Motor neuron (in vitro differentiated cells): ENCODE results near the gene NLRP6. TPM values are rescaled to one million over a fixed set of nuclear protein-coding genes. Genes with fewer than 3 reads are reported as not detected.
"Not testable (repeated sequence)": the region's sequence is repeated elsewhere in the genome, so short reads cannot be mapped to it uniquely, and the experiment has no call there.

ENCODE experiments used
- ATAC-seq, 8 experiments: fragments of 200-7000 bp; cut with Tn5 transposase; replicated peaks in 6 of 8; 2 replicates each; pipeline ENCODE4 v1.8.0; 2021; ENCODE audit warnings: mild to moderate bottlenecking in 8 of 8, moderate library complexity in 8 of 8
- H3K27ac ChIP-seq, 2 donors: fragments of 250-450 bp; sonication (Bioruptor Pico); 2 replicates each; pipeline ENCODE4 v1.9.0; 2021; ENCODE audit warnings: antibody characterized with exemption in 2 of 2, mild to moderate bottlenecking in 2 of 2, moderate library complexity in 1 of 2
- H3K4me1 ChIP-seq, 2 donors: fragments of 250-450 bp; sonication (Bioruptor Pico); replicated peaks in 1 of 2; 2 replicates each; pipeline ENCODE4 v1.6.1; 2021; ENCODE audit warnings: antibody characterized with exemption in 2 of 2, mild to moderate bottlenecking in 2 of 2, moderate library complexity in 1 of 2
- H3K4me3 ChIP-seq, 5 donors: fragments of 250-450 bp; sonication (Bioruptor Pico); 2 replicates each; pipeline ENCODE4 v1.9.0; 2021; ENCODE audit warnings: antibody characterized with exemption in 5 of 5, mild to moderate bottlenecking in 5 of 5, moderate library complexity in 4 of 5
- WGBS, 10 experiments: fragments of 450-650 bp; shearing (Covaris generic); methylation state at CpG; one replicate each; pipeline ENCODE4 v1.0.0; 2022; 5-methylcytosine and 5-hydroxymethylcytosine counted together
- in situ Hi-C, 9 experiments: fragments of 400-800 bp; cut with MboI; loops; one replicate each; pipeline ENCODE4 v1.15.0; 2021; ENCODE audit warnings: low sequenced_read_pairs in 9 of 9, low pct_unique_long_range_greater_than_20kb in 2 of 9; ENCODE audit not compliant: unreplicated experiment in 9 of 9
- total RNA-seq, 8 experiments: library from RNA; unstranded; fragments of 300-600 nt; gene quantifications; 2 replicates each; pipeline versions ENCODE4 v1.2.3 to v1.2.4, GENCODE V29; 2022

NLRP6 gene
- total RNA-seq, 8 experiments from 2014 or later = 0.14 to 0.33 (median 0.16) TPM; not detected in 4

DNA sequence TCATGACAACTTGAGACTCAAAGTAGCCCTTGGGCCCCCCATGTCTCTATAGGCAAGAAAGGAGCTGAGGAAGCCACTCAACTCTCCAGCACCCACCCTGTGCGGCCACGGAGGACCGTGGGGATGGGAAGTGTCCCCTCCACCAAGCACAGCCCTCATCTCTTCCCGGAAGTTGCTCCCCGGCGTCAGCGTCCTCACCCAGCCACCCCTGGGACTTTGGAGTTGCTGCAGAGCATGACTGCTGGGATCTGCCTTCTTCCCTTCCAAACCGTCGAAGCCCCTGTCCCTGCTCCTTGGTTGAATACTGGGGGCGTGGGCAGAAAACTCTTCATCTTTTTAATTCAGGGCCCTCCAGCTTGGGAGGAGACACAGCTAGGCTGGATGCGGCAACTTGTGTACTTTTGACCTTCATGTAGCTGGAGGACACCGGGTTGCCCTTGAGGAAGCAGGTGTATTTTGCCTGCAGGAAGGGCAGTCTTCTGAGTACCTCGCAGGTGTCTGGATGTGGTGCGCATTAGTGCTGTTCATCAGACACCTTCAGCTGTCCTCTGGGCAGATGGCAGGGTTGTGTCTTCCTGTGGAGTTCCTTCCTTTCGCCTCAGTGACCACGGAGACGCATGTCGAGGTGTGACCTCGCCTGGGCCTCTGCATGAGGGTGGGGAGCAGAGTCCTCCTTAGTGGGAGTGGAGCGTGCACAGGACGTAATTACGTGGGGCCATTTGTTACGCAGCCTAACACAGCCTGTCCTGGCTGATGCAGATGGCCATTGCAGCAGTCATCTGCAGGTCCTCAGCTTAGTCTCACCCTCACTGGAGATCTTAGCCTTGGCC, 54.7 kb downstream of the NLRP6 start:
- WGBS, 10 experiments = 80 to 100% (median 96%) methylated on average over 4 to 12 of the region's 23 CpGs; no CpG with 5 or more reads in 2 of the 10 experiments
- ATAC-seq = no peak
- in situ Hi-C loops = no loop called here
- Histone ChIP-seq H3K27ac (no peak overlapping the region), H3K4me3 (no peak overlapping the region), H3K4me1 (peaks cover 22 to 28% of the 10 kb centered on the region in 2 donors)

DNA sequence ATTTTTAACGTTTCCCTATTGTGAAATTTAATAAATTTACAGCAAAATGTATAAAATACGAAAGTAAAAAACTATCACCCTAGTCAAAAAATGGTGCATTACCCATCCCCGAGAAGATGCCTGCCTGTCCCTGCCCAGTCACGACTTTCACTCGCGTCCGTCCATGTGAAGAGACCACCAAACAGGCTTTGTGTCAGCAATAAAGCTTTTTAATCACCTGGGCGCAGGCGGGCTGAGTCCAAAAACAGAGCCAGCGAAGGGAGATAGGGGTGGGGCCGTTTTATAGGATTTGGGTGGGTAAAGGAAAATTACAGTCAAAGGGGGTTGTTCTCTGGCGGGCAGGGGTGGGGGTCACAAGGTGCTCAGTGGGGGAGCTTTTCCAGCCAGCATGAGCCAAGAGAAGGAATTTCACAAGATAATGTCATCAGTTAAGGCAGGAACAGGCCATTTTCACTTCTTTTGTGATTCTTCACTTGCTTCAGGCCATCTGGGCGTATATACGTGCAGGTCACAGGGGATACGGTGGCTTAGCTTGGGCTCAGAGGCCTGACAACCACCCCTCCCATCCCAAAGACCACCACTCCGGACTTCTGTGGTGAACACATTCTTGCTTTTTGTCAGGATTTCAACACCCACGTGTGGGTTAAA, 55.5 kb downstream of the NLRP6 start:
- ATAC-seq = peak in 3 of 8 experiments; percentile 20 to 30 (median 29)
- peak overlapping the region in 1 of 2 donors; percentile 37 for H3K27ac ChIP-seq
- in situ Hi-C loops, H3K4me3 ChIP-seq: not testable (repeated sequence)
- H3K4me1 ChIP-seq = peaks cover 22 to 28% of the 10 kb centered on the region in 2 donors
- 43 to 100% (median 83%) methylated on average over 1 to 10 of the region's 17 CpGs for WGBS, 10 experiments

DNA sequence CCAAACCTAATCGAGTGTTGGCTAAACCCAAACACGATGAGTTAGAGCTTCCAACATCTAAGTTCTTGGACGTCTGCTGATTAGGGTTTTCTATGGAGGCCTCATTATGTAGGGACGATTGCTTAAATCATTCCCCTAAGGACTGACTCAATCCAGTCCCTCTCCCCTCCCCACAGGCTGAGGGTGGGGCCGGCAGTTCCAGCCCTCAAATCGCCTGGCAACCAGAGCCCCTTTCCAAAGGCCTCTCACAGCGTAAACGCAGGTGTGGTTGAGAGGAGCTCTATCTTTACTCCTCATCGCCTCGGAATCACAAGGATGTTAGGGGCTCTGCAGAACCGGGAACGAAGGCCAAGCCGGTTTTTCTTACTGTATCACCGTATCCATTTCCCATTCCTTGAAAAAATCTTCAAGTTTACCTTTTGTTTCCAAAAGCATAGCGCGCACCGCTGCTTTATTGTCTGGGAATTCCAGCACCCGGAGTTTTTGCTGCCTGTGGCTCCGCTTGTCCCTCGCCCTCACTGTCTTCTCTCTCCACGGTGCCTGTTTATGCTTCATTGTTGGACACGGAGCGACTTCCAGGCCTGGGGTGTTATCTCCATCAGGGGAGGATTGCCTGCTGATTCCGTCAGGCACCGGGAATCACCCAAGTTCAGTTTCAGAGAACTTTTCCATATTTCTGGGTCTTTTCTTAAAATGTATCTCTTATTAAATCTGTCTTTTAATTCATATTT, 56.2 kb downstream of the NLRP6 start:
- H3K27ac ChIP-seq = peak overlapping the region in 1 of 2 donors; percentile 37
- WGBS, 10 experiments = 38 to 98% (median 48%) methylated on average over 2 to 24 of the region's 25 CpGs
- peaks cover 22 to 28% of the 10 kb centered on the region in 2 donors for H3K4me1 ChIP-seq
- peak; percentile 17 to 94 (median 93) for ATAC-seq
- H3K4me3 ChIP-seq = peak overlapping the region in 1 of 5 donors; percentile 8
- in situ Hi-C loops = no loop called here

Other genes with a start within 250 kb of the NLRP6 start
- gene SCGB1C1, start 85.3 kb upstream of the NLRP6 start, total RNA-seq = not detected
- 10 to 100 TPM; 17.7 to 35.6 (median 31.3) TPM for gene BET1L, start 71.0 kb upstream of the NLRP6 start, total RNA-seq
- gene RIC8A, start 70.7 kb upstream of the NLRP6 start, total RNA-seq = 10 to 100 TPM; 39.0 to 94.0 (median 64.1) TPM
- 10 to 100 TPM; 15.1 to 35.0 (median 16.6) TPM for gene SIRT3, start 42.1 kb upstream of the NLRP6 start, total RNA-seq
- 100 to 1,000 TPM; 106 to 155 (median 141) TPM for gene PSMD13, start 41.4 kb upstream of the NLRP6 start, total RNA-seq
- 10 to 100 TPM in 2 of 8 experiments, 1 to 10 TPM in 3, under 1 TPM in 3; 0.60 to 40.6 (median 3.3) TPM for gene PGGHG, start 10.7 kb downstream of the NLRP6 start, total RNA-seq
- gene IFITM5, start 21.1 kb downstream of the NLRP6 start, total RNA-seq = 1 to 10 TPM in 2 of 8 experiments, under 1 TPM in 1, not detected in 5; 0.51 to 1.5 (median 1.1) TPM
- gene IFITM2, start 29.4 kb downstream of the NLRP6 start, total RNA-seq = 100 to 1,000 TPM in 4 of 8 experiments, 10 to 100 TPM in 1, 1 to 10 TPM in 2, under 1 TPM in 1; 0.38 to 809 (median 64.6) TPM
- 1,000 to 10,000 TPM in 2 of 8 experiments, 100 to 1,000 TPM in 2, under 1 TPM in 1, not detected in 3; 0.16 to 1,915 (median 317) TPM for gene IFITM1, start 35.6 kb downstream of the NLRP6 start, total RNA-seq
- 1,000 to 10,000 TPM in 1 of 8 experiments, 100 to 1,000 TPM in 3, 10 to 100 TPM in 1, 1 to 10 TPM in 3; 1.1 to 1,534 (median 213) TPM for gene IFITM3, start 42.5 kb downstream of the NLRP6 start, total RNA-seq
- 100 to 1,000 TPM in 1 of 8 experiments, 10 to 100 TPM in 6, 1 to 10 TPM in 1; 9.7 to 103 (median 70.9) TPM for gene B4GALNT4, start 91.1 kb downstream of the NLRP6 start, total RNA-seq
- 10 to 100 TPM in 1 of 8 experiments, 1 to 10 TPM in 3, under 1 TPM in 3, not detected in 1; 0.21 to 24.4 (median 3.2) TPM for gene PKP3, start 115.8 kb downstream of the NLRP6 start, total RNA-seq
- 100 to 1,000 TPM in 1 of 8 experiments, 10 to 100 TPM in 7; 19.5 to 131 (median 28.5) TPM for gene SIGIRR, start 136.6 kb downstream of the NLRP6 start, total RNA-seq
- 1 to 10 TPM in 3 of 8 experiments, under 1 TPM in 4, not detected in 1; 0.11 to 4.3 (median 0.60) TPM for gene ANO9, start 163.6 kb downstream of the NLRP6 start, total RNA-seq
- 10 to 100 TPM; 11.4 to 37.9 (median 21.2) TPM for gene PTDSS2, start 171.9 kb downstream of the NLRP6 start, total RNA-seq
- gene RNH1, start 228.8 kb downstream of the NLRP6 start, total RNA-seq = 100 to 1,000 TPM in 4 of 8 experiments, 10 to 100 TPM in 4; 55.8 to 181 (median 94.8) TPM